ENCODE data around the gene GNB1. TPM values are rescaled to one million over a fixed set of nuclear protein-coding genes. Genes with fewer than 3 reads are reported as not detected.

GNB1 gene
- polyA plus RNA-seq, 3 donors: 41.9 to 357 (median 111) TPM

- peak; percentile 84 for TF ChIP-seq CTCF (IDR thresholded peaks at IDR 0.05)
- peaks cover 3 to 7% (median 6%) of the 10 kb centered on the region in 3 donors for H3K27me3 Mint-ChIP-seq (ENCODE audit: low read depth in 3 of 3)
- H3K36me3 ChIP-seq (replicated peaks in 1 of 2; ENCODE audit: control insufficient read depth in 1 of 2, insufficient read depth in 2 of 2, low read length in 2 of 2): no peaks in the 10 kb centered on the region
- peak overlapping the region in 1 of 2 donors; percentile 17 for H3K4me3 Mint-ChIP-seq
- no peak overlapping the region for H3K27ac ChIP-seq (ENCODE audit: low read depth in 1 of 2, low read length in 2 of 2)
- H3K4me1 ChIP-seq (ENCODE audit: control insufficient read depth in 1 of 2, insufficient read depth in 2 of 2, low read length in 2 of 2): peaks cover 13 to 17% of the 10 kb centered on the region in 2 donors
- no peak overlapping the region for H3K9ac ChIP-seq (ENCODE audit: insufficient read depth, low read length, poor library complexity, severe bottlenecking)
- H3K79me2 ChIP-seq (ENCODE audit: insufficient read depth, low read length): no peaks in the 10 kb centered on the region
- no peak overlapping the region for H3K4me2 ChIP-seq (replicated peaks; ENCODE audit: extremely low read depth, low read length, poor library complexity, severe bottlenecking)
- peak overlapping the region in 4 of 7 donors; percentile 35 to 80 (median 50) for H3K27ac Mint-ChIP-seq
- intact Hi-C loops (cut with micrococcal nuclease): loop anchor here (5.0 kb wide), 3 partner anchors 49 to 144 kb away; no protein-coding TSS in a partner anchor
- peaks cover 6% of the 10 kb centered on the region for H4K20me1 ChIP-seq (ENCODE audit: insufficient read depth, low read length)
- whole genome bisulfite sequencing (ENCODE audit: insufficient coverage): 33% methylated on average over 13 of the region's 15 CpGs
- H3K9me3 ChIP-seq (replicated peaks in 1 of 2; ENCODE audit: control insufficient read depth in 1 of 2, insufficient read depth in 1 of 2, low read length in 2 of 2): peaks cover 0 to 6% of the 10 kb centered on the region in 2 donors
- peaks cover 0 to 5% of the 10 kb centered on the region in 2 donors for H3K27me3 ChIP-seq (ENCODE audit: control insufficient read depth in 2 of 2, insufficient read depth in 2 of 2, low read length in 2 of 2)
- no peak overlapping the region for H2AFZ ChIP-seq (ENCODE audit: insufficient read depth, low read depth, low read length, poor library complexity, severe bottlenecking)
- H3K4me3 ChIP-seq (replicated peaks in 1 of 3; ENCODE audit: low read depth in 2 of 3, low read length in 3 of 3): no peak overlapping the region
- peak; percentile 80 to 85 (median 81) for DNase-seq
- H3K9me3 Mint-ChIP-seq: peaks cover 0 to 7% (median 3%) of the 10 kb centered on the region in 7 donors
- H3K4me1 Mint-ChIP-seq: peaks cover 14% of the 10 kb centered on the region
- H3K36me3 Mint-ChIP-seq: no peaks in the 10 kb centered on the region
Observed at GRCh38 chr1:1906185-1907097, 15.6 kb upstream of the GNB1 start.

- DNase-seq: no peak
- peaks cover 0 to 8% of the 10 kb centered on the region in 2 donors for H3K27me3 ChIP-seq (ENCODE audit: control insufficient read depth in 2 of 2, insufficient read depth in 2 of 2, low read length in 2 of 2)
- H3K27ac ChIP-seq (ENCODE audit: low read depth in 1 of 2, low read length in 2 of 2): no peak overlapping the region
- H3K4me3 ChIP-seq (replicated peaks in 1 of 3; ENCODE audit: low read depth in 2 of 3, low read length in 3 of 3): no peak overlapping the region
- H3K9ac ChIP-seq (ENCODE audit: insufficient read depth, low read length, poor library complexity, severe bottlenecking): no peak overlapping the region
- WGBS (ENCODE audit: insufficient coverage): 100% methylated on average over 2 of the region's 12 CpGs
- intact Hi-C loops (cut with micrococcal nuclease): no loop called here
- H3K79me2 ChIP-seq (ENCODE audit: insufficient read depth, low read length): no peaks in the 10 kb centered on the region
- H3K9me3 ChIP-seq (replicated peaks in 1 of 2; ENCODE audit: control insufficient read depth in 1 of 2, insufficient read depth in 1 of 2, low read length in 2 of 2): peaks cover 0 to 6% of the 10 kb centered on the region in 2 donors
- no peak overlapping the region for H3K4me2 ChIP-seq (replicated peaks; ENCODE audit: extremely low read depth, low read length, poor library complexity, severe bottlenecking)
- Mint-ChIP-seq H3K9me3 (peaks cover 0 to 7% (median 3%) of the 10 kb centered on the region in 7 donors), H3K36me3 (no peaks in the 10 kb centered on the region), H3K27me3 (ENCODE audit: low read depth in 3 of 3) (peaks cover 8 to 14% (median 12%) of the 10 kb centered on the region in 3 donors), H3K4me3 (no peak overlapping the region), H3K4me1 (peaks cover 9% of the 10 kb centered on the region), H3K27ac (no peak overlapping the region)
- H3K4me1 ChIP-seq (ENCODE audit: control insufficient read depth in 1 of 2, insufficient read depth in 2 of 2, low read length in 2 of 2): peaks cover 5 to 11% of the 10 kb centered on the region in 2 donors
- H4K20me1 ChIP-seq (ENCODE audit: insufficient read depth, low read length): peaks cover 6% of the 10 kb centered on the region
- no peak for TF ChIP-seq CTCF (IDR thresholded peaks at IDR 0.05)
- H3K36me3 ChIP-seq (replicated peaks in 1 of 2; ENCODE audit: control insufficient read depth in 1 of 2, insufficient read depth in 2 of 2, low read length in 2 of 2): no peaks in the 10 kb centered on the region
- no peak overlapping the region for H2AFZ ChIP-seq (ENCODE audit: insufficient read depth, low read depth, low read length, poor library complexity, severe bottlenecking)
Observed at GRCh38 chr1:1903224-1903623, 12.3 kb upstream of the GNB1 start.
